Fibroblast of mammary gland (primary cell): ENCODE data around the gene GRPEL1.
A peak's percentile ranks its signal among the peaks of the same experiment; 100 is the strongest.

Source experiments
- DNase-seq: peaks from one replicate; pipeline ENCODE4 v3.0.0-alpha.2; 2010; ENCODE audit warnings: low read depth
- H3K4me3 ChIP-seq: 2 replicates; pipeline ENCODE4 v1.5.1; 2011; ENCODE audit warnings: low read depth, mild to moderate bottlenecking, low read length, moderate library complexity; ENCODE audit not compliant: control insufficient read depth
- CTCF ChIP-seq: conservative IDR thresholded peaks from 2 replicates; pipeline ENCODE4 v1.5.1; 2011; ENCODE audit warnings: low read depth, low read length, inconsistent platforms; ENCODE audit not compliant: control insufficient read depth, insufficient read depth

Gene GRPEL1

GRCh38 chr4:7078025-7078424 lies 10.2 kb upstream of the GRPEL1 start:
- TF ChIP-seq CTCF = no peak
- H3K4me3 ChIP-seq = no peak overlapping the region
- DNase-seq = no peak

GRCh38 chr4:7077371-7077770 lies 9.5 kb upstream of the GRPEL1 start:
- no peak for TF ChIP-seq CTCF
- no peak overlapping the region for H3K4me3 ChIP-seq
- DNase-seq = no peak

- DNase-seq = no peak
- no peak overlapping the region for H3K4me3 ChIP-seq
- TF ChIP-seq CTCF = no peak
Measured at GRCh38 chr4:7076696-7077082, 8.8 kb upstream of the GRPEL1 start.

- no peak overlapping the region for H3K4me3 ChIP-seq
- no peak for DNase-seq
- no peak for TF ChIP-seq CTCF
Measured at GRCh38 chr4:7075962-7076695, 8.3 kb upstream of the GRPEL1 start.

- H3K4me3 ChIP-seq = no peak overlapping the region
- no peak for TF ChIP-seq CTCF
- DNase-seq = no peak
Measured at GRCh38 chr4:7074426-7074825, 6.6 kb upstream of the GRPEL1 start.

GRCh38 chr4:7073526-7074390 lies 5.9 kb upstream of the GRPEL1 start:
- TF ChIP-seq CTCF = no peak
- peak; percentile 56 for DNase-seq
- no peak overlapping the region for H3K4me3 ChIP-seq
